ENCODE results near the gene RPS6KA2.
"Not testable (repeated sequence)": the region's sequence is repeated elsewhere in the genome, so short reads cannot be mapped to it uniquely, and the experiment has no call there.

Gene RPS6KA2

GRCh38 chr6:166591961-166592520 lies 35.0 kb downstream of the RPS6KA2 start:
- no peak for DNase-seq (ENCODE audit: low read depth, low spot score)

GRCh38 chr6:166591026-166591425 lies 36.0 kb downstream of the RPS6KA2 start:
- no peak for DNase-seq (ENCODE audit: low read depth, low spot score)

GRCh38 chr6:166589786-166590574 lies 37.1 kb downstream of the RPS6KA2 start:
- DNase-seq (ENCODE audit: low read depth, low spot score) = no peak

GRCh38 chr6:166589337-166589731 lies 37.7 kb downstream of the RPS6KA2 start:
- DNase-seq (ENCODE audit: low read depth, low spot score) = no peak

- DNase-seq (ENCODE audit: low read depth, low spot score) = no peak
Measured at GRCh38 chr6:166588691-166589336, 38.2 kb downstream of the RPS6KA2 start.

- no peak for DNase-seq (ENCODE audit: low read depth, low spot score)
Measured at GRCh38 chr6:166587631-166588413, 39.2 kb downstream of the RPS6KA2 start.

GRCh38 chr6:166586424-166587156 lies 40.5 kb downstream of the RPS6KA2 start, which contains the start of gene RAMACL:
RAMACL (minus strand) TSS chr6:166586678; CDS start chr6:166586477, 201 bp downstream.
- DNase-seq (ENCODE audit: low read depth, low spot score) = no peak

DNA sequence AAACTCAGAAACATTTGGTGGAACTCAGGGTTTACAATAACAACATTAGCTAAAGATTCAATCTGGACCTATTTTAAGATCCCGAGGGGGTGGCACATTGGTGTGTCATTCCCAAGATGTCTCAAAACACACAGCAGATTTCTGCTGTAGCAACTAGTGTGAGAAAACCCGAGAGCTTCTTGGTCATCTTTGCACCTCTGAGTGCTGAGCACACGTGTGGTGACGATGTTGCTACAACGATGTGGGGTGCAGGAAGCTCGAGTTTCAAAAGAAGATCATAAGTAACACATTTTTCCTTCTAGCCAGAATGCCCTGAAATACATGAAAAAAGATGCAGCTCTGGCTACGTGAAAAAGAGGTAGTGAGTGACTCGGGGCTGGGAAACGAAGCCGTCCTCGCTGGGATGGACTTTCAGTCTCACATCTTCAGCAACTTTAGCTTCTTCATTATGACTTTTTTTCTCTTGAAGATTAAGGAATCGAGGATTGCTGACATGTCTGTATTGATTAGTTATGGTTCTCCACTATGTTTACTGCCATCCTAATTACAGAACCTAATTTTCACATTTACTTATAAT lies 42.1 kb downstream of the RPS6KA2 start:
- no peak for DNase-seq (ENCODE audit: low read depth, low spot score)

GRCh38 chr6:166584155-166584554 lies 42.9 kb downstream of the RPS6KA2 start:
- DNase-seq (ENCODE audit: low read depth, low spot score) = no peak

- no peak for DNase-seq (ENCODE audit: low read depth, low spot score)
Measured at GRCh38 chr6:166583230-166583965, 43.7 kb downstream of the RPS6KA2 start.

DNA sequence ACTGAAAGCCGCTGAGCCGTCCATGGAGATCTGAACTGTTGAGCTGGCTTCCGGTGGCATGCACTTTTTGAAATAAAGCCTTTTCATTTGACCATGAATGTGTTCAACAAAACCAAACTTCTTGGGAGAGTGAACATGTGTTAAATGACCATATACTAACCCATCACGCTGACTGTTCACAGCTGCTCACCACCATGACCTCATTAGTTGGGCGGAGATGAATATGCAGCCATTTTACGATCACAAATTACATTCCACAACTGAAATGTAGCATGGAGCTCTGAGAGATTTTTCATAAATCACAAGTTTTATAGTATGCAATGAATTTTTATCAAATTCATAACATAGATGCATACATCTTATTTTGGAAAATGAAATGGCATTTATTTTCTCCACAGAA lies 44.8 kb downstream of the RPS6KA2 start:
- no peak for DNase-seq (ENCODE audit: low read depth, low spot score)

DNA sequence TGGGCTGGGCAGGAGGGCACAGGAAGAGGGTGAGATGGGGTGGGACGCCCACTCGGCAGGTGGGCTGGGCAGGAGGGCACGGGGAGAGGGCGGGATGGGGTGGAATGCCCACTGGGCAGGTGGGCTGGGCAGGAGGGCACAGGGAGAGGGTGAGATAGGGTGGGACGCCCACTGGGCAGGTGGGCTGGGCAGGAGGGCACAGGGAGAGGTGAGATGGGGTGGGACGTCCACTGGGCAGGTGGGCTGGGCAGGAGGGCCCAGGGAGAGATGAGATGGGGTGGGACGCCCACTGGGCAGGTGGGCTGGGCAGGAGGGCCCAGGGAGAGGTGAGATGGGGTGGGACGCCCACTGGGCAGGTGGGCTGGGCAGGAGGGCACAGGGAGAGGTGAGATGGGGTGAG lies 45.2 kb downstream of the RPS6KA2 start:
- not testable (repeated sequence) for DNase-seq (ENCODE audit: low read depth, low spot score)

GRCh38 chr6:166581091-166581511 lies 46.0 kb downstream of the RPS6KA2 start:
- DNase-seq (ENCODE audit: low read depth, low spot score) = no peak

- no peak for DNase-seq (ENCODE audit: low read depth, low spot score)
Measured at GRCh38 chr6:166580076-166581050, 46.7 kb downstream of the RPS6KA2 start.

DNA sequence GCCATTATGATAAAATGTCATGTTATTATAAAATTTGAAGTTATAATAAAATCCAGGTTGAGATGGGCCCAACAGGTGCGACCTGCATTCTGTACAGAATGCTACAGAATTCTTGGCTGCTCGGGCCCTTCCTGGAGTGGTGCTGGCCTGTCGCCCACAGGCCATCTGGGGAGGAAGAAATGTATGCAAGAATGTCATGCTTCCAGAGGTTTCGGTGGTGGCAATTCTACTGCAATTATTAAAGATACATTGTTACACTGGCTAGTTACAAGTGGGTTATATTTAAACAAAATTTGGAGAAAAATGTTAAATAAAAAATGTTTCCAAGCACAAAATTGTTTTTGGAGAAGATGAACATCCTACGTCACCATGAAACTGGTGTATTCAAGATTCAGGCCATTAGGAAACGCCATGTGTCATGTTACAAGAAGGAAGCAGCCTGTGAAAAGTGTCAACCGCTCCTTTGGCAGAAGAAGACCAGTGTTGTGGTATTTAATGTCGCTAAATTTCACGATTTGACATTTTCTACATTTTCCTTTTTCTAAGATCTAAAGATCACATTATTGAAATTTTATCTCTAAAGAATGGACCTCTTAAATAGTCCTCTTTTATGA lies 47.7 kb downstream of the RPS6KA2 start:
- DNase-seq (ENCODE audit: low read depth, low spot score) = no peak

- DNase-seq (ENCODE audit: low read depth, low spot score) = no peak
Measured at GRCh38 chr6:166578536-166579236, 48.4 kb downstream of the RPS6KA2 start.

GRCh38 chr6:166575205-166575604 lies 51.8 kb downstream of the RPS6KA2 start:
- no peak for DNase-seq (ENCODE audit: low read depth, low spot score)

Data from ELF-1 (cell line).